ENCODE results near the gene UNC79.

UNC79 gene

GRCh38 chr14:93720981-93721483 lies 290.3 kb downstream of the UNC79 start:
- DNase-seq (ENCODE audit: insufficient read length): no peak
- TF ChIP-seq POLR2A (IDR thresholded peaks at IDR 0.05; ENCODE audit: low read depth, low read length) (no peak), POLR2AphosphoS5 (IDR thresholded peaks at IDR 0.05; ENCODE audit: low read depth, low read length) (no peak)
- no peak for FAIRE-seq

DNA sequence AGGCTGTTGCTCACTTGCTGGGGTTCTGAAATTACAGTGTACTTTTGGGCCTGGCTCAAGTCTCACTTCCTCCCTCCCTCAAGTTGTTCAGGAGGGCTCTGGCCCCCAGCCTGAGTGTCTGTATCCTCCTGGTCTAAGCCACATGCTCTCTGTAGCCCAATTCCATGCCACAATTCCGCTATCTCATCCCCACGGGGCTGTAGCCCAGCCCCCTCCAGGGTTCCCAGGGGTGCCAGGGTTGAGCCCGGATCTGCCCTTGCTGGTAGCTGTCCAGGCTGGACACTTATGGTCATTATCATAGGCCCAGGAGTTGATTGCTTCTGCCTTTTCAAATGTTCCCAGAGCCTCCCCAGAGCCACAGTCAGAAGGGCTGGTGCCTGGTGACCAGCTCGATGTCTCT lies 292.3 kb downstream of the UNC79 start:
- DNase-seq (ENCODE audit: insufficient read length) (no peak), FAIRE-seq (no peak)
- TF ChIP-seq TAF1 (IDR thresholded peaks at IDR 0.05; ENCODE audit: borderline replicate concordance, low read depth, low read length): no peak
- no peak for TF ChIP-seq POLR2A (IDR thresholded peaks at IDR 0.05; ENCODE audit: low read depth, low read length)
- no peak for TF ChIP-seq POLR2AphosphoS5 (IDR thresholded peaks at IDR 0.05; ENCODE audit: low read depth, low read length)

GRCh38 chr14:93725002-93725582 lies 294.4 kb downstream of the UNC79 start:
- TF ChIP-seq TAF1 (IDR thresholded peaks at IDR 0.05; ENCODE audit: borderline replicate concordance, low read depth, low read length): no peak
- TF ChIP-seq POLR2AphosphoS5 (IDR thresholded peaks at IDR 0.05; ENCODE audit: low read depth, low read length): no peak
- TF ChIP-seq POLR2A (IDR thresholded peaks at IDR 0.05; ENCODE audit: low read depth, low read length): no peak
- DNase-seq (ENCODE audit: insufficient read length) (no peak), FAIRE-seq (no peak)

DNA sequence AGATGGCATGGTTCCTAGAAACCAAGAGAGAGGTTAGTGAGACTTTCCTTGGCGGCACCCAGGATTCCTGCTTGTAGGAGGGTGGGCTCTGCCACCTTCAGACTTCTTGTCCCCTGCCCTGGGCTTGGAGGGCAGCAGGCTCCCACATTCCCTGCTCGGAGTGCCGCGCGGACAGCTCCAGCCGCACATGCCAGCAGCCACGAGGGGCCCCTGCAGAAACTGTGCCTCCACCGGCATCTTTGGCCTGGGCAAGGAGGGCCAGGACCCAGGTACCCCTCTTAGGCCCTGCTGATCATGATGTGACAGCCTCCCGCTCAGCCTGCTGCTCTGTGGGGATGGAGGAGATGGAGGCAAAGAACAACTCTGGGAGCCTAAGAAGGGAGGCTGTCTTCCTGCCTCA lies 295.3 kb downstream of the UNC79 start:
- no peak for FAIRE-seq
- no peak for DNase-seq (ENCODE audit: insufficient read length)
- no peak for TF ChIP-seq TAF1 (IDR thresholded peaks at IDR 0.05; ENCODE audit: borderline replicate concordance, low read depth, low read length)

DNA sequence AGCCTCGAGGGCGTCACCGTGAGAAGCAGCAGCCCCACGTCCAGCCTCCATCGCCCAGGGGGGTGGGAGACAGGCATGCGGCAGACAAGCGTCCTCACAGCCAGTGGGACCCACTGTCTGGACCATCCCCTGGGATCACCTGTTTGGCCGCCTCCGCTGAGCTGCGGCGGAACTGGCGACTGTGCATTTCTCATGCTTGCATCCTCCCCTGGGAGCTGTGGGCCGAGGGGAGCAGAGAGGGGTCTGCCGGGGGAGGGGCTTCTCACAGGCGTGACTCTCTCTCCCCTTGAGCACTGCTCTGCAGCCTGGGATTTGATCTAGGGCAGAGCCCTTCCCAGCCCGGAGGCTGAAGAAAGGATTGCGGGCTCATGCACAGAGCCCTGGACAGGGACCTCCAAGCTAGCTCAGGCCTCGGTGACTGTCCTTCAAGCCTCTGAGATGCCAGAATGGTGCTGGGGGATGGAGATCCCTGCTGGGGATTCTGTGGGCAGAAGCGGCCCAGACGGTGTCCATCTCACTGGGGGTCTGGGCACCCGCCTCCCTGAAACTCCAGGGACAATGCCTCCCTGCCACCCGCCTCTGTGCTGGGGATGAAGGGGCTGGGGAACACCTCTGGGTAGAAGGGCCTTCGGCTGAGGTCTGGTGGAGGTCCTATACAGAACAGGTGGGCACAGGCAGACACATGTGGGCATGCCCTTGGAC lies 296.5 kb downstream of the UNC79 start:
- TF ChIP-seq TAF1 (IDR thresholded peaks at IDR 0.05; ENCODE audit: borderline replicate concordance, low read depth, low read length): no peak
- no peak for TF ChIP-seq POLR2A (IDR thresholded peaks at IDR 0.05; ENCODE audit: low read depth, low read length)
- TF ChIP-seq POLR2AphosphoS5 (IDR thresholded peaks at IDR 0.05; ENCODE audit: low read depth, low read length): no peak
- FAIRE-seq: no peak
- no peak for DNase-seq (ENCODE audit: insufficient read length)

DNA sequence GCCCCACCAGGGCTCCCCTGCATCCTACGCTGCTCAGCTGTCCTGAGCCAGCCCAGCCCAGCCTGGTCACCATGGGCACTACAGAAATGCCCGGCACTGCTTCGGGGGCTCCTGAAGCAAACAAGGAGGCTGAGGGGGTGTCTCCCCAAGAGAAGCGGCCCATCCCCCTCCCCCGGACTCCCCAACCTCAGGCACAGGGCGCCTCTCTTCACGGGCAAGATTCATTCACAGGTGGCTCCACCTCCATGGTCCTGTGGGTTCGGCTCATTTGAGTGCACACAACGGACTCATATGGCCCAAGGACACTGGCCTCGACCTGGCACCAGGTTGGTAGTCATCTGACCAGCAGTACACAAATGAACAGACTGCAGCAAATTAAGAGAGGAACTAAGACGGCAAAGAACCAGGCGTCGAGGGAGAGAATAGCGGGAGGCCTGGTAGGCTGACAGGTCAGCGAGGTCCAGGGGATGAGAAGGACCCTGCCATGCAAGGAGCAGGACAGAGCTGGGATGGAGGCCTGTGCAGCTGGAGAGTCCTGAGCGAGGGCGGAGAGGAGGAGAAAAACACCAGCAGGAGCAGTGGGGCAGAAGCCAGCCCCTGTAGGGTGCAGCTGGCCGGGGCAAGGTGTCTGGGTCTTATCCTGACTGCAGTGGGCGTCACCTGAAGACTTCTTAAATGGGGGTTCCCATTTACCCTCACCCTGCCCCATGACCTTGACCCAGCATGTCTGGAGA lies 297.3 kb downstream of the UNC79 start:
- TF ChIP-seq TAF1 (IDR thresholded peaks at IDR 0.05; ENCODE audit: borderline replicate concordance, low read depth, low read length): no peak
- no peak for TF ChIP-seq POLR2A (IDR thresholded peaks at IDR 0.05; ENCODE audit: low read depth, low read length)
- no peak for TF ChIP-seq POLR2AphosphoS5 (IDR thresholded peaks at IDR 0.05; ENCODE audit: low read depth, low read length)
- DNase-seq (ENCODE audit: insufficient read length) (no peak), FAIRE-seq (no peak)

- TF ChIP-seq POLR2AphosphoS5 (IDR thresholded peaks at IDR 0.05; ENCODE audit: low read depth, low read length) (no peak), POLR2A (IDR thresholded peaks at IDR 0.05; ENCODE audit: low read depth, low read length) (no peak), TAF1 (IDR thresholded peaks at IDR 0.05; ENCODE audit: borderline replicate concordance, low read depth, low read length) (no peak)
- DNase-seq (ENCODE audit: insufficient read length) (no peak), FAIRE-seq (no peak)
Measured at GRCh38 chr14:93728651-93729016, 297.9 kb downstream of the UNC79 start.

DNA sequence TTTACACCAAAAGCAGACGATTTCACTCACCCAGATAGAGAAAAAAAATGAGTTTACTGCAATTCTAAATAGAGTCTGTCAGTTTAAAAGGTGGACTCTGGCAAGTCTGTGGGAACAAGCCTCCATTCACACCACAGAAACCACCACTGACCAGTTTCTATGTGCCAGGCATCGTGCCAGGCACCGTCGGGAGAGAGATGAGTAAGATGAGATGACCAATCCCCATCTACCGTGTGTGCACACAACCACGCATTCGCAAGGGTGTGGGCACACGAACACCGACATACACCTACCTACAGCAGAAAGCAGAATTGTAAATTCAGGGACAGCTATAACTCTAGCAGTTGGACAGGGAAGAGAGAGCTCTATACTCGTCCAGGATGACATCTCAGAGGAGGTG lies 299.3 kb downstream of the UNC79 start:
- no peak for FAIRE-seq
- TF ChIP-seq POLR2AphosphoS5 (IDR thresholded peaks at IDR 0.05; ENCODE audit: low read depth, low read length) (no peak), POLR2A (IDR thresholded peaks at IDR 0.05; ENCODE audit: low read depth, low read length) (no peak), TAF1 (IDR thresholded peaks at IDR 0.05; ENCODE audit: borderline replicate concordance, low read depth, low read length) (no peak)
- DNase-seq (ENCODE audit: insufficient read length): no peak

GRCh38 chr14:93731753-93732152 lies 301.0 kb downstream of the UNC79 start:
- DNase-seq (ENCODE audit: insufficient read length) (no peak), FAIRE-seq (no peak)
- TF ChIP-seq POLR2A (IDR thresholded peaks at IDR 0.05; ENCODE audit: low read depth, low read length): no peak
- no peak for TF ChIP-seq TAF1 (IDR thresholded peaks at IDR 0.05; ENCODE audit: borderline replicate concordance, low read depth, low read length)

GRCh38 chr14:93732524-93732923 lies 301.8 kb downstream of the UNC79 start:
- DNase-seq (ENCODE audit: insufficient read length): no peak
- TF ChIP-seq TAF1 (IDR thresholded peaks at IDR 0.05; ENCODE audit: borderline replicate concordance, low read depth, low read length): no peak
- TF ChIP-seq POLR2A (IDR thresholded peaks at IDR 0.05; ENCODE audit: low read depth, low read length): no peak
- TF ChIP-seq POLR2AphosphoS5 (IDR thresholded peaks at IDR 0.05; ENCODE audit: low read depth, low read length): no peak
- no peak for FAIRE-seq

GRCh38 chr14:93733231-93733630 lies 302.5 kb downstream of the UNC79 start:
- no peak for TF ChIP-seq TAF1 (IDR thresholded peaks at IDR 0.05; ENCODE audit: borderline replicate concordance, low read depth, low read length)
- TF ChIP-seq POLR2AphosphoS5 (IDR thresholded peaks at IDR 0.05; ENCODE audit: low read depth, low read length): no peak
- TF ChIP-seq POLR2A (IDR thresholded peaks at IDR 0.05; ENCODE audit: low read depth, low read length): no peak
- no peak for FAIRE-seq
- DNase-seq (ENCODE audit: insufficient read length): no peak

GRCh38 chr14:93733631-93734030 lies 302.9 kb downstream of the UNC79 start:
- no peak for FAIRE-seq
- TF ChIP-seq POLR2AphosphoS5 (IDR thresholded peaks at IDR 0.05; ENCODE audit: low read depth, low read length) (no peak), TAF1 (IDR thresholded peaks at IDR 0.05; ENCODE audit: borderline replicate concordance, low read depth, low read length) (no peak), POLR2A (IDR thresholded peaks at IDR 0.05; ENCODE audit: low read depth, low read length) (no peak)

More at GRCh38 chr14:93733631-93734030, 302.9 kb downstream of the UNC79 start:
- DNase-seq (ENCODE audit: insufficient read length): no peak
